HCT116 (cell line): ENCODE data around the gene LYST. TPM values are rescaled to one million over a fixed set of nuclear protein-coding genes. Genes with fewer than 3 reads are reported as not detected.

ENCODE experiments used
- ATAC-seq: fragments of 200-7000 bp; cut with Tn5 transposase; 2 replicates; pipeline ENCODE4 v1.9.1; 2020; ENCODE audit warnings: mild to moderate bottlenecking, moderate library complexity
- BruUV-seq: library from RNA; stranded (reverse); fragments of 400-500 nt; replicated peaks from 2 replicates; lab custom pipeline; 2021; lab: Mats Ljungman, UMichigan
- CTCF ChIA-PET: fragments of 300-600 bp; sonication (Branson Sonifier 250); formaldehyde crosslinking; loops from one replicate; lab custom pipeline; 2021; ENCODE audit warnings: antibody characterized with exemption; lab: Charles Lee
- POLR2A ChIA-PET: fragments of 300-600, 350-600 bp; sonication (Branson Sonifier 250); formaldehyde crosslinking; loops from one replicate; lab custom pipeline; 2021; ENCODE audit warnings: antibody characterized with exemption; lab: Charles Lee
- RAD21 ChIA-PET, 2 experiments: fragments of 300-600 bp; sonication (Branson Sonifier 250); formaldehyde crosslinking; loops; one replicate each; lab custom pipeline; 2023; ENCODE audit warnings: low total read pairs in 2 of 2; ENCODE audit not compliant: uncharacterized antibody in 2 of 2, unreplicated experiment in 2 of 2, low non-redundant PET in 1 of 2; lab: Charles Lee
- DNase-seq: peaks from one replicate; pipeline ENCODE4 v3.0.0-alpha.2; 2010; ENCODE audit warnings: low read depth, low spot score
- H2AFZ ChIP-seq: fragments of 200-600 bp; shearing (Covaris generic), sonication (generic); 2 replicates; pipeline ENCODE4 v1.6.1; 2017; ENCODE audit warnings: low read depth, mixed run types, mixed read lengths, antibody characterized with exemption, low read length; ENCODE audit not compliant: poor library complexity, severe bottlenecking
- H3K27ac ChIP-seq: 2 replicates; pipeline ENCODE4 v1.5.1; 2012; ENCODE audit warnings: low read depth, low read length
- H3K27me3 ChIP-seq: fragments of 200-600 bp; sonication (generic); 2 replicates; pipeline ENCODE4 v1.6.1; 2016; ENCODE audit warnings: mixed run types, low read length, mixed read lengths; ENCODE audit not compliant: insufficient read depth
- H3K36me3 ChIP-seq, 2 experiments: fragments of 200-500 bp in 1 of 2; fragments of 200-600 bp in 1 of 2; sonication (Bioruptor generic) in 1 of 2; sonication (generic) in 1 of 2; 2 replicates each; pipeline versions ENCODE4 v1.5.1 to v1.6.1; 2014 to 2016; ENCODE audit warnings: low read length in 2 of 2, inconsistent platforms in 1 of 2, mixed read lengths in 1 of 2, mixed run types in 1 of 2; ENCODE audit not compliant: insufficient read depth in 2 of 2, control insufficient read depth in 1 of 2
- H3K4me1 ChIP-seq, 2 experiments: fragments of 200-600 bp in 1 of 2; sonication (generic) in 1 of 2; 2 replicates each; pipeline versions ENCODE4 v1.5.1 to v1.6.1; 2012 to 2017; ENCODE audit warnings: low read length in 2 of 2, inconsistent platforms in 1 of 2, mild to moderate bottlenecking in 1 of 2, mixed read lengths in 1 of 2, mixed run types in 1 of 2, moderate library complexity in 1 of 2; ENCODE audit not compliant: insufficient read depth in 2 of 2, control insufficient read depth in 1 of 2
- H3K4me2 ChIP-seq: fragments of 200-600 bp; sonication (generic); 2 replicates; pipeline ENCODE4 v1.6.1; 2017; ENCODE audit warnings: mixed run types, low read length, mixed read lengths
- H3K4me3 ChIP-seq, 2 experiments: fragments of 200-600 bp in 1 of 2; sonication (generic) in 1 of 2; replicated peaks in 1 of 2; 2 replicates each; pipeline ENCODE4 v1.5.1; 2011 to 2016; ENCODE audit warnings: low read length in 2 of 2, control low read depth in 1 of 2, low read depth in 1 of 2, mild to moderate bottlenecking in 1 of 2, mixed read lengths in 1 of 2, mixed run types in 1 of 2
- H3K79me2 ChIP-seq: fragments of 200-600 bp; sonication (generic); 2 replicates; pipeline ENCODE4 v1.6.1; 2017; ENCODE audit warnings: mild to moderate bottlenecking, mixed run types, low read length, moderate library complexity, mixed read lengths; ENCODE audit not compliant: insufficient read depth
- H3K9ac ChIP-seq: fragments of 200-600 bp; sonication (generic); 2 replicates; pipeline ENCODE4 v1.6.1; 2016; ENCODE audit warnings: low read length, mixed read lengths
- H3K9me2 ChIP-seq: fragments of 200-600 bp; sonication (generic), shearing (Covaris generic); 2 replicates; pipeline ENCODE4 v1.6.1; 2017; ENCODE audit warnings: mixed run types, mild to moderate bottlenecking, moderate library complexity; ENCODE audit not compliant: insufficient read depth
- H3K9me3 ChIP-seq, 2 experiments: fragments of 200-500 bp in 1 of 2; fragments of 200-600 bp in 1 of 2; sonication (Bioruptor generic) in 1 of 2; sonication (generic) in 1 of 2; 2 replicates each; pipeline ENCODE4 v1.6.1; 2014 to 2017; ENCODE audit warnings: low read length in 2 of 2, mixed read lengths in 2 of 2, inconsistent platforms in 1 of 2, low read depth in 1 of 2, mild to moderate bottlenecking in 1 of 2, mixed run types in 1 of 2, moderate library complexity in 1 of 2; ENCODE audit not compliant: control insufficient read depth in 1 of 2, insufficient read depth in 1 of 2
- H4K20me1 ChIP-seq: fragments of 200-600 bp; sonication (generic), shearing (Covaris generic); 2 replicates; pipeline ENCODE4 v1.6.1; 2017; ENCODE audit warnings: mixed run types, mild to moderate bottlenecking, moderate library complexity; ENCODE audit not compliant: insufficient read depth
- ATF3 ChIP-seq: IDR thresholded peaks from 2 replicates; pipeline ENCODE4 v1.6.1; 2012
- CEBPB ChIP-seq: IDR thresholded peaks from 2 replicates; pipeline ENCODE4 v1.6.1; 2012; ENCODE audit warnings: low read depth
- EGR1 ChIP-seq: IDR thresholded peaks from 2 replicates; pipeline ENCODE4 v1.6.1; 2012; ENCODE audit warnings: low read depth
- ELF1 ChIP-seq: IDR thresholded peaks from 2 replicates; pipeline ENCODE4 v1.6.1; 2012; ENCODE audit warnings: low read depth, borderline replicate concordance
- EZH2 ChIP-seq: fragments of 200-600 bp; sonication (generic); IDR thresholded peaks from 2 replicates; pipeline ENCODE4 v1.6.1; 2017; ENCODE audit warnings: antibody characterized with exemption, mixed run types
- EZH2phosphoT487 ChIP-seq: fragments of 200-600 bp; IDR thresholded peaks from 2 replicates; pipeline ENCODE4 v1.6.1; 2018; ENCODE audit warnings: antibody characterized with exemption, borderline replicate concordance
- POLR2A ChIP-seq: IDR thresholded peaks from 2 replicates; pipeline ENCODE4 v1.7.0; 2011; ENCODE audit warnings: borderline replicate concordance; ENCODE audit not compliant: insufficient read depth, insufficient read length; ENCODE audit errors: extremely low read depth
- POLR2AphosphoS5 ChIP-seq: IDR thresholded peaks from 2 replicates; pipeline ENCODE4 v1.6.1; 2011; ENCODE audit warnings: mild to moderate bottlenecking, low read depth, low read length, moderate library complexity
- RAD21 ChIP-seq: IDR thresholded peaks from 2 replicates; pipeline ENCODE4 v1.6.1; 2012; ENCODE audit warnings: low read depth, mild to moderate bottlenecking
- REST ChIP-seq: IDR thresholded peaks from 2 replicates; pipeline ENCODE4 v1.6.1; 2012; ENCODE audit warnings: low read depth
- SIN3A ChIP-seq: IDR thresholded peaks from 2 replicates; pipeline ENCODE4 v1.6.1; 2012; ENCODE audit warnings: low read depth
- ZFX ChIP-seq: fragments of 450-650 bp; IDR thresholded peaks from 2 replicates; pipeline ENCODE4 v1.6.1; 2017
- intact Hi-C: fragments of 100-400 bp; cut with micrococcal nuclease; formaldehyde crosslinking; loops from 2 replicates; pipeline ENCODE4 v1.10.0; 2022
- total RNA-seq: library from RNA; stranded (reverse); gene quantifications from one replicate; pipeline ENCODE4 v1.2.1, GENCODE V29; 2021; ENCODE audit not compliant: unreplicated experiment

Gene LYST
- total RNA-seq, 1 experiment from 2014 or later = 6.6 TPM

- no peaks in the 10 kb centered on the region for H3K9me3 ChIP-seq
- no peak overlapping the region for H3K4me2 ChIP-seq
- no peak overlapping the region for H3K9ac ChIP-seq
- POLR2A ChIA-PET = no interaction called here
- CTCF ChIA-PET = no interaction called here
- RAD21 ChIA-PET = no interaction called here
- H3K27ac ChIP-seq = no peak overlapping the region
- no peak overlapping the region for H2AFZ ChIP-seq
- no peaks in the 10 kb centered on the region for H4K20me1 ChIP-seq
- H3K36me3 ChIP-seq = no peaks in the 10 kb centered on the region
- no peak overlapping the region for H3K4me3 ChIP-seq
- DNase-seq (no peak), ATAC-seq (no peak)
- H3K27me3 ChIP-seq = no peaks in the 10 kb centered on the region
- no TSS peak for BruUV-seq
- H3K4me1 ChIP-seq = no peaks in the 10 kb centered on the region
- H3K79me2 ChIP-seq = no peaks in the 10 kb centered on the region
- intact Hi-C loops = no loop called here
- TF ChIP-seq REST (no peak), SIN3A (no peak), EGR1 (no peak), CEBPB (no peak), ZFX (no peak), POLR2AphosphoS5 (no peak), RAD21 (no peak), ELF1 (no peak), ATF3 (no peak), EZH2phosphoT487 (no peak), EZH2 (no peak), POLR2A (no peak)
- TF ChIP-seq, all 23 proteins: peak for 0
- no peaks in the 10 kb centered on the region for H3K9me2 ChIP-seq
These were observed 6.9 kb upstream of the LYST start for GRCh38 chr1:235873571-235873970.
